ENCODE data around the gene LHPP. TPM values are rescaled to one million over a fixed set of nuclear protein-coding genes. Genes with fewer than 3 reads are reported as not detected.
"Not testable (repeated sequence)": the region's sequence is repeated elsewhere in the genome, so short reads cannot be mapped to it uniquely, and the experiment has no call there.

The LHPP gene
- total RNA-seq, 2 experiments from 2014 or later: 15.3 to 19.6 TPM

GRCh38 chr10:124608093-124608721, 146.6 kb downstream of the LHPP start:
- H3K9me3 Mint-ChIP-seq: no peaks in the 10 kb centered on the region
- H3K27ac Mint-ChIP-seq: no peak overlapping the region
- H3K4me3 ChIP-seq (ENCODE audit: low read length): no peak overlapping the region
- no peaks in the 10 kb centered on the region for H3K9me3 ChIP-seq (ENCODE audit: control insufficient read depth in 1 of 2, insufficient read depth in 1 of 2, low read length in 2 of 2)
- peaks cover 20% of the 10 kb centered on the region for H3K4me1 Mint-ChIP-seq (ENCODE audit: low read depth)
- no peaks in the 10 kb centered on the region for H3K36me3 Mint-ChIP-seq (ENCODE audit: low read depth)
- no peak for TF ChIP-seq CTCF (IDR thresholded peaks at IDR 0.05)
- H3K36me3 ChIP-seq (ENCODE audit: insufficient read depth, low read length): no peaks in the 10 kb centered on the region
- H3K4me1 ChIP-seq (ENCODE audit: insufficient read depth, low read length): peaks cover 37% of the 10 kb centered on the region
- ChIA-PET CTCF (no interaction called here), POLR2A (no interaction called here)
- ATAC-seq (ENCODE audit: poor library complexity) (no peak), DNase-seq (no peak)
- no peaks in the 10 kb centered on the region for H3K27me3 Mint-ChIP-seq
- intact Hi-C loops (cut with DNase I, micrococcal nuclease): no loop called here
- H3K27me3 ChIP-seq (ENCODE audit: control insufficient read depth in 1 of 2, insufficient read depth in 2 of 2, low read length in 2 of 2): no peaks in the 10 kb centered on the region
- H3K4me3 Mint-ChIP-seq: no peak overlapping the region
- no peak overlapping the region for H3K27ac ChIP-seq (ENCODE audit: low read depth in 1 of 2, low read length in 2 of 2)

GRCh38 chr10:124609698-124610097, 148.1 kb downstream of the LHPP start:
- no peak overlapping the region for H3K27ac ChIP-seq (ENCODE audit: low read depth in 1 of 2, low read length in 2 of 2)
- Mint-ChIP-seq H3K27me3 (no peaks in the 10 kb centered on the region), H3K36me3 (ENCODE audit: low read depth) (no peaks in the 10 kb centered on the region), H3K4me3 (no peak overlapping the region), H3K9me3 (no peaks in the 10 kb centered on the region), H3K27ac (peak overlapping the region; percentile 24), H3K4me1 (ENCODE audit: low read depth) (peaks cover 28% of the 10 kb centered on the region)
- intact Hi-C loops (cut with DNase I, micrococcal nuclease): no loop called here
- H3K36me3 ChIP-seq (ENCODE audit: insufficient read depth, low read length): no peaks in the 10 kb centered on the region
- ChIA-PET CTCF (no interaction called here), POLR2A (no interaction called here)
- no peaks in the 10 kb centered on the region for H3K9me3 ChIP-seq (ENCODE audit: control insufficient read depth in 1 of 2, insufficient read depth in 1 of 2, low read length in 2 of 2)
- H3K27me3 ChIP-seq (ENCODE audit: control insufficient read depth in 1 of 2, insufficient read depth in 2 of 2, low read length in 2 of 2): no peaks in the 10 kb centered on the region
- H3K4me1 ChIP-seq (ENCODE audit: insufficient read depth, low read length): peaks cover 49% of the 10 kb centered on the region
- H3K4me3 ChIP-seq (ENCODE audit: low read length): no peak overlapping the region
- DNase-seq (no peak), ATAC-seq (ENCODE audit: poor library complexity) (no peak)
- no peak for TF ChIP-seq CTCF (IDR thresholded peaks at IDR 0.05)

- H3K27ac ChIP-seq (ENCODE audit: low read depth in 1 of 2, low read length in 2 of 2); H3K9me3 ChIP-seq (ENCODE audit: control insufficient read depth in 1 of 2, insufficient read depth in 1 of 2, low read length in 2 of 2); intact Hi-C loops (cut with DNase I, micrococcal nuclease); H3K4me3 Mint-ChIP-seq; H3K36me3 ChIP-seq (ENCODE audit: insufficient read depth, low read length); POLR2A ChIA-PET; H3K27me3 ChIP-seq (ENCODE audit: control insufficient read depth in 1 of 2, insufficient read depth in 2 of 2, low read length in 2 of 2); CTCF ChIA-PET; H3K36me3 Mint-ChIP-seq (ENCODE audit: low read depth); ATAC-seq (ENCODE audit: poor library complexity); DNase-seq; H3K9me3 Mint-ChIP-seq; H3K27me3 Mint-ChIP-seq; H3K4me3 ChIP-seq (ENCODE audit: low read length): not testable (repeated sequence)
- H3K4me1 ChIP-seq (ENCODE audit: insufficient read depth, low read length): peaks cover 46% of the 10 kb centered on the region
- Mint-ChIP-seq H3K27ac (peak overlapping the region; percentile 24), H3K4me1 (ENCODE audit: low read depth) (peaks cover 28% of the 10 kb centered on the region)
Measured at GRCh38 chr10:124610186-124610585, 148.6 kb downstream of the LHPP start.

GRCh38 chr10:124610851-124611250, 149.2 kb downstream of the LHPP start:
- H3K27me3 ChIP-seq (ENCODE audit: control insufficient read depth in 1 of 2, insufficient read depth in 2 of 2, low read length in 2 of 2); H3K9me3 ChIP-seq (ENCODE audit: control insufficient read depth in 1 of 2, insufficient read depth in 1 of 2, low read length in 2 of 2); H3K9me3 Mint-ChIP-seq; H3K4me3 Mint-ChIP-seq; H3K4me3 ChIP-seq (ENCODE audit: low read length); H3K36me3 Mint-ChIP-seq (ENCODE audit: low read depth); H3K36me3 ChIP-seq (ENCODE audit: insufficient read depth, low read length); intact Hi-C loops (cut with DNase I, micrococcal nuclease); H3K27me3 Mint-ChIP-seq; POLR2A ChIA-PET; DNase-seq; CTCF ChIA-PET; ATAC-seq (ENCODE audit: poor library complexity): not testable (repeated sequence)
- peak overlapping the region; percentile 69 to 81 for H3K27ac ChIP-seq (ENCODE audit: low read depth in 1 of 2, low read length in 2 of 2)
- H3K4me1 Mint-ChIP-seq (ENCODE audit: low read depth): peaks cover 28% of the 10 kb centered on the region
- H3K27ac Mint-ChIP-seq: peak overlapping the region; percentile 88
- peaks cover 46% of the 10 kb centered on the region for H3K4me1 ChIP-seq (ENCODE audit: insufficient read depth, low read length)

Measured in CD4-positive, alpha-beta T cell (primary cell).